GM18909 (cell line): ENCODE measurements around the gene OXLD1.
"Not testable (repeated sequence)": the region's sequence is repeated elsewhere in the genome, so short reads cannot be mapped to it uniquely, and the experiment has no call there.

Source experiments
- ATAC-seq: cut with Tn5 transposase; IDR thresholded peaks from one replicate; pipeline ENCODE4 v1.9.1; 2021; ENCODE audit warnings: mild to moderate bottlenecking; ENCODE audit not compliant: unreplicated experiment, poor library complexity

Gene OXLD1

GRCh38 chr17:81631482-81631881 is 34.9 kb downstream of the OXLD1 start:
- ATAC-seq = no peak

GRCh38 chr17:81630274-81630673 is 36.1 kb downstream of the OXLD1 start:
- no peak for ATAC-seq

DNA sequence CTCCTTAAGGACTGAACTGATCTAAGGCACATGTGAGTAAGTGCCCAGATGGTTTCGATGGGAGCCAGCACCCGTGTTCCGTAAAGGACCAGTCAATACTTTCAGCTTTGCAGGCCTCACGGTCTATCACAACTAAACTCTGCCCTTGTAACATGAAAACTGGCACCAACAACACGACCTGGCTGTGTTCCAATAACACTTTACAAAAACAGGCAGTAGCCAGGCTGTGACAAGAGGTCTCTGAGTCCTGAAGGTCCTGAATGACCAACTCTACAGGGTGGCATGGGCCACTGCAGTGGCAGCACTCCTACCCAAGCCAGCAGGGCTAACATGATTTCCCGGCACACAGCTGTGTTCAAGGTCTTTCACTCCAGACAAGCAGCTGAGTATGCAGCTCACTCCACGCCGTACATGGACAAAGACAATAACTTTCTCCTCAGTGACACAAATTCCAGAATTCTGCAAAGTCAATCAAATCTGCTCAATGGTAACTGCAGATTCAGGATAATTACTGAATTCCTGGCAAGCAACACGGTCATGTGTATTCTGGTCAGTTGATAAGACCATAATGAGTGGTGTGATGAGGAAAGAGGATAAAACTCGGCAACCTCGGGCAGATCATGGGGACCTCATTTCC is 44.8 kb downstream of the OXLD1 start:
- ATAC-seq = no peak

DNA sequence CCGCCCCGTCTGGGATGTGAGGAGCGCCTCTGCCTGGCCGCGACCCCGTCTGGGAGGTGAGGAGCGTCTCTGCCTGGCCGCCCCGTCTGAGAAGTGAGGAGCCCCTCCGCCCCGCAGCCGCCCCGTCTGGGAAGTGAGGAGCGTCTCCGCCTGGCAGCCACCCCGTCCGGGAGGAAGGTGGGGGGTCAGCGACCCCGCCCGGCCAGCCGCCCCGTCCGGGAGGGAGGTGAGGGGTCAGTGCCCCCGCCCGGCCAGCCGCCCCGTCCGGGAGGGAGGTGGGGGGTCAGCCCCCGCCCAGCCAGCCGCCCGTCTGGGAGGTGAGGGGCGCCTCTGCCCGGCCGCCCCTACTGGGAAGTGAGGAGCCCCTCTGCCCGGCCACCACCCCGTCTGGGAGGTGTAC is 48.1 kb downstream of the OXLD1 start:
- ATAC-seq = not testable (repeated sequence)

DNA sequence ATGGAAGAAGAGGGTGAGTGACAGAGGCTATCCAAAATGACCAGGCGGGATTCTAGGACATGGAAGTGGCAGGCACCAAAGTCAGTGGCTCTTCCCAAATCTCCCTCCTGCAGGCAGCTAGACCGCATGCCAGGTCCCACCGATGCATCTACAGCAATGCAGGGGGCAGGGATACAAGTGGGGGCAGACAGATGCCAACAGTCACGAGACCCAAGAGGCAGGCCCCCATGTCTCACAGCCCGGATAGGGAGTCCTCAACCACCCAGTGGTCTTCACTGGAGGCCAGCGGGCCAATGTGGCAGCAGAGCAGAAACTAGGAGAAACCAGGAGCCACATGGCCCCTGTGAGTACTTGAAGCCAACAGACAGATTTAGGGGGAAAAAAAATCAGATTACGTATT is 49.5 kb downstream of the OXLD1 start:
- no peak for ATAC-seq

DNA sequence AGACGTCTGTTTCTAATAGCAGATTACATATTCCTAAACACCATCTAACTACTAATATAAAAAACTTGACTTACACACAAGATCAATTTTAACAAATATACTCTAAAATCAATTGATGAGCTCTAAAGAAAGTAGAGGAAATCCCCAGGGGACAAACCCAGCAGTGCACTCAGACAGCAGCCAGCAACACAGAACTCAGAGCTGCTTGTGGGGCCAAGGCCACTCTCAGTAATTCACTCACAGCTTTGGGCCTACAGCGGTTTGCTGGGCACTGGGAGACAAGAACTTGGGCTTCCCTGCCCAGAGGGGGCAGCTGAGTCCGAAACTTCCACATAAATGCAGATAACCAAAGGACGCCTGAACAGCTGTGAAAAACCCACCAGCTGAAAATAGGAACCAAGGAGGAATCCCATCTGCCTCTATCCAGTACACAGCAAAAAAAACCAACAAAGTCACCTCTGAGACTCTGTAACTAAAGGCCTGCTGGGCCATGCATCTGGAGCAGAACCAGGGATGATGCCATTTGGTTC is 50.9 kb downstream of the OXLD1 start:
- ATAC-seq = no peak
